Kidney (tissue), 14 donors: ENCODE results near the gene LNX1. TPM values are rescaled to one million over a fixed set of nuclear protein-coding genes. Genes with fewer than 3 reads are reported as not detected.

ENCODE experiments used
- DNase-seq, 5 donors: peaks; one replicate each; pipeline ENCODE4 v3.0.0-alpha.2; 2013 to 2020
- FAIRE-seq: peaks from 2 replicates; lab custom pipeline; 2012; peaks lifted over from hg19 to GRCh38; lab: Jason Lieb, UNC
- H3K27ac ChIP-seq, 2 donors: one replicate each; pipeline ENCODE4 v1.7.0; 2013; ENCODE audit warnings: low read depth in 2 of 2, low read length in 2 of 2, inconsistent platforms in 1 of 2
- H3K27me3 ChIP-seq: one replicate; pipeline ENCODE4 v1.7.1; 2013; ENCODE audit warnings: low read length, inconsistent platforms; ENCODE audit not compliant: control insufficient read depth, insufficient read depth
- H3K36me3 ChIP-seq, 3 donors: one replicate each; pipeline versions ENCODE4 v1.7.0 to v1.7.1; 2013; ENCODE audit warnings: low read length in 3 of 3, control low read depth in 1 of 3, inconsistent platforms in 1 of 3; ENCODE audit not compliant: insufficient read depth in 3 of 3, control insufficient read depth in 2 of 3
- H3K4me1 ChIP-seq, 3 donors: one replicate each; pipeline versions ENCODE4 v1.7.0 to v1.7.1; 2013; ENCODE audit warnings: low read length in 3 of 3, inconsistent platforms in 1 of 3, low read depth in 1 of 3; ENCODE audit not compliant: control insufficient read depth in 2 of 3, insufficient read depth in 2 of 3
- H3K4me3 ChIP-seq, 3 donors: one replicate each; pipeline versions ENCODE4 v1.7.0 to v1.8.1; 2013; ENCODE audit warnings: low read length in 3 of 3, control low read depth in 1 of 3, inconsistent platforms in 1 of 3
- H3K9ac ChIP-seq, 3 donors: one replicate each; pipeline versions ENCODE4 v1.7.0 to v1.7.1; 2013; ENCODE audit warnings: low read length in 3 of 3, control low read depth in 1 of 3, inconsistent platforms in 1 of 3
- H3K9me3 ChIP-seq, 3 donors: one replicate each; pipeline versions ENCODE4 v1.7.0 to v1.7.1; 2013; ENCODE audit warnings: low read length in 3 of 3, control low read depth in 1 of 3, inconsistent platforms in 1 of 3; ENCODE audit not compliant: control insufficient read depth in 2 of 3, insufficient read depth in 1 of 3
- intact Hi-C: fragments of 100-400 bp; cut with DNase I; formaldehyde crosslinking; loops from one replicate; pipeline ENCODE4 v1.11.1; 2022
- polyA plus RNA-seq: library from polyadenylated mRNA; stranded (reverse); fragments of 350-450 nt; fragmentation: Illumina TruSeq; extraction: RNeasy Lipid Tissue Mini Kit (QIAGEN cat#74804); gene quantifications from one replicate; pipeline ENCODE4 v1.2.3, GENCODE V29; 2014; ENCODE audit warnings: low read depth, low replicate concordance; ENCODE audit not compliant: insufficient read depth
- total RNA-seq: library from RNA; stranded (reverse); fragmentation: NEBNext Ultra II Directional; extraction: Animal tissue kit (Norgen Biotek cat#: 25700); gene quantifications from one replicate; pipeline ENCODE4 v1.2.1, GENCODE V29; 2021
- TF ChIP-seq, protein P1 (sequence below): IDR thresholded peaks from 3 replicates; pipeline ENCODE4 v1.5.1; 2012; ENCODE audit warnings: mild to moderate bottlenecking, moderate library complexity, borderline replicate concordance; ENCODE audit not compliant: insufficient read depth; ENCODE audit errors: extremely low read depth
- donor health status: control.
- donor health status: control.
- donor health status: control.
- donor health status: control.
- donor health status: control.
- donor health status: DM: yes; HTN: yes; CAD: no.
- donor health status: Normal renal cell carcinoma (clear cell type).

The LNX1 gene
- total and polyA plus RNA-seq, 2 donors from 2014 or later: 10.2 to 25.6 TPM

DNA sequence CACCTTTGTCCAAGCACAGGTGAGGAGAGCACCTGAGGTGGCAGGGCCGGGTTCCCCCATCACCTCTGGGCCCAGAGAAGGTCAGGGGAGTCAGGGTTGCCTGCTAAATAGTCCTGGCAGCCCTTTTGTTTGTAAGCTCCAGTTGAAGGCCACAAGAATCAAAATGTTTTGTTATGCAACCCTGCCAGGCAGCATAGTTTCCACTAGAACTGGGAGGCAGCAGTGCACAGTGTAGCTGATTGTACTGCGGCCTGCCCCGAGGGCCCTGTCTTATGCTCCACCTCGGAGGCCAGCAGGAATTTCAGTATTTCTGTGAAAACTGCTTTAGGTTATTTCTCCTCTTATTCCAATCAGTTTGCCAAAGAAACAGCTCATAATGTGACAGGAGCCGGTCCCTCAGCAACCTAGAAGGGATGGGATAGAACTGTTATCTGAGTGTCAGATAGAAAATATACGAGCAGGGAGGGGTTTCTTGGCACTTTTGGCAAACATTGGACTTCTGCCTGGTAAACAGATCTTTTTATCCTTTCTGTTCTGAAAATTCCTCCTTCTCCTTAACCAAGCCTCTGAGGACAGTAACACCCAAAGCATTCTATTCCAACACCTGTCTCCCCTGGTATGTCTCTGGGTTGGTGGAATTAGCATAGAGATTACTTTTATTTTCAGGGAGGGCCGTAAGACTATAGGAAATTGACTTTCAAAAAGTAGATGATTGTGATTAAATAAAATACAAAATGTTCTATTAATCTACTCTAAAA, 93.6 kb downstream of the LNX1 start:
- peaks cover 0 to 6% (median 4%) of the 10 kb centered on the region in 3 donors for H3K4me1 ChIP-seq
- peak overlapping the region in 1 of 2 donors; percentile 40 for H3K27ac ChIP-seq
- FAIRE-seq: no peak
- H3K9me3 ChIP-seq: no peaks in the 10 kb centered on the region
- H3K9ac ChIP-seq: no peak overlapping the region
- H3K27me3 ChIP-seq: no peaks in the 10 kb centered on the region
- H3K36me3 ChIP-seq: peaks cover 0 to 6% (median 0%) of the 10 kb centered on the region in 3 donors
- TF ChIP-seq, protein P1, sequence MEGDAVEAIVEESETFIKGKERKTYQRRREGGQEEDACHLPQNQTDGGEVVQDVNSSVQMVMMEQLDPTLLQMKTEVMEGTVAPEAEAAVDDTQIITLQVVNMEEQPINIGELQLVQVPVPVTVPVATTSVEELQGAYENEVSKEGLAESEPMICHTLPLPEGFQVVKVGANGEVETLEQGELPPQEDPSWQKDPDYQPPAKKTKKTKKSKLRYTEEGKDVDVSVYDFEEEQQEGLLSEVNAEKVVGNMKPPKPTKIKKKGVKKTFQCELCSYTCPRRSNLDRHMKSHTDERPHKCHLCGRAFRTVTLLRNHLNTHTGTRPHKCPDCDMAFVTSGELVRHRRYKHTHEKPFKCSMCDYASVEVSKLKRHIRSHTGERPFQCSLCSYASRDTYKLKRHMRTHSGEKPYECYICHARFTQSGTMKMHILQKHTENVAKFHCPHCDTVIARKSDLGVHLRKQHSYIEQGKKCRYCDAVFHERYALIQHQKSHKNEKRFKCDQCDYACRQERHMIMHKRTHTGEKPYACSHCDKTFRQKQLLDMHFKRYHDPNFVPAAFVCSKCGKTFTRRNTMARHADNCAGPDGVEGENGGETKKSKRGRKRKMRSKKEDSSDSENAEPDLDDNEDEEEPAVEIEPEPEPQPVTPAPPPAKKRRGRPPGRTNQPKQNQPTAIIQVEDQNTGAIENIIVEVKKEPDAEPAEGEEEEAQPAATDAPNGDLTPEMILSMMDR: no peak
- DNase-seq: peak in 4 of 5 donors; percentile 43 to 67 (median 56)
- H3K4me3 ChIP-seq: no peak overlapping the region
- intact Hi-C loops: no loop called here

DNA sequence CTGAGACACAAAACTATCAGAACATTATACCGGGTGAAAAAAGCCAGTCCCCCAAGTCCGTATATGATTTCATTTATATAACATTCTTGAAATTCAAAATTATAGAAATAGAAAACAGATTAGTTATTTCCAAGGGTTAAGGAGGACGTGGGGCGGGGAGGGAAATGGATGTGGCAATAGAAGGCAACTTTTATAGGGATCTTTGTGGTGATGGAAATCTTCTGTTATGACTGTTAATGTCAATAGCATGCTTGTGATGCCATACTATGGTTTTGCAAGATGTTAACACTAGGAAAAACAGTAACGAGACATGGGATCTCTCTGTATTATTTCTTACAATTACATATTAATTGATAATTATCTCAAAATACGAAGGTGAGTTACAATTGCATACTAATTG, 96.4 kb downstream of the LNX1 start:
- DNase-seq: no peak
- intact Hi-C loops: no loop called here
- no peaks in the 10 kb centered on the region for H3K27me3 ChIP-seq

DNA sequence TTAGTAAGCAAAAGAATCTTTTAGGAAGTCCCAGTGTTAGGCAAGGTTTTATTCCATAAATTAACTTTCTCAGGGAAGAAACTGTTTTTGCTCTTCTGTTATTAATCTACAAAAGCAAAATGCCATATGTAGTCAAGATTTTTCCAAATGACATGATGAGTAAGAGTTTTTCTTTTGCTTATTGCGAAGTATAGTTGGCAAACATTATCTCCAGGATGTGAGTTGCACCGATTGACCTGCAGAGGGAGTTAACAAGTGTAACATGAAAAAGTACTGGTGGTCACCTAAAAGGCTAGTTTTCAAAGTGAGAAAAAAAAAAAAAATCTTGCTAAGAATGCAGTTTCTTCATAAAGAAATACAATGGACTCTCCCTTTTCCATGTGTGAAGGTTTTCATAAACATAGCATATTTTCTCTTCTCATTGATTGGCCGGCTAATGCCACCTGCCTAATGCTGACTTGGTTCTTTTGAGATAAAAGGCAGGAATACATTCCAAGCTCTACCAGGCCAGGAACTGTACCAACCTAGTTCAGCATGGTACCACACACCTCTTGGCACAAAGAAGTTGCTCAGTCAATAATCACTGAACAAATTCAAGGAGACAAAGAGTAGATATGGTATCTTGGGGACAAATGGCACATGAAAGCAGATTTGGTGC, 100.2 kb downstream of the LNX1 start:
- H3K4me1 ChIP-seq: no peaks in the 10 kb centered on the region
- peaks cover 0 to 6% (median 0%) of the 10 kb centered on the region in 3 donors for H3K36me3 ChIP-seq
- intact Hi-C loops: no loop called here
- no peak overlapping the region for H3K4me3 ChIP-seq
- TF ChIP-seq, protein P1: peak; percentile 58
- H3K27ac ChIP-seq: no peak overlapping the region
- FAIRE-seq: peak; percentile 91
- H3K27me3 ChIP-seq: no peaks in the 10 kb centered on the region
- H3K9me3 ChIP-seq: no peaks in the 10 kb centered on the region
- H3K9ac ChIP-seq: no peak overlapping the region
- peak in 2 of 5 donors; percentile 50 to 56 for DNase-seq

More for the DNA sequence above, 96.4 kb downstream of the LNX1 start:
- Histone ChIP-seq H3K4me1 (peaks cover 0 to 2% (median 0%) of the 10 kb centered on the region in 3 donors), H3K4me3 (no peak overlapping the region), H3K9me3 (no peaks in the 10 kb centered on the region), H3K36me3 (peaks cover 0 to 6% (median 0%) of the 10 kb centered on the region in 3 donors), H3K27ac (no peak overlapping the region), H3K9ac (no peak overlapping the region)
- no peak for FAIRE-seq
- TF ChIP-seq, protein P1: no peak
